Stimulated activated CD4-positive, alpha-beta T cell treated with anti-CD3 and anti-CD28 coated beads, Interleukin-15, amount 100 ng/mL, for 48 hours (primary cell): ENCODE measurements around the gene CDH4.

Experiments
- DNase-seq, 2 donors: peaks; one replicate each; pipeline ENCODE4 v3.0.0-alpha.2; 2020; ENCODE audit warnings: low read depth in 2 of 2

Gene CDH4

DNA sequence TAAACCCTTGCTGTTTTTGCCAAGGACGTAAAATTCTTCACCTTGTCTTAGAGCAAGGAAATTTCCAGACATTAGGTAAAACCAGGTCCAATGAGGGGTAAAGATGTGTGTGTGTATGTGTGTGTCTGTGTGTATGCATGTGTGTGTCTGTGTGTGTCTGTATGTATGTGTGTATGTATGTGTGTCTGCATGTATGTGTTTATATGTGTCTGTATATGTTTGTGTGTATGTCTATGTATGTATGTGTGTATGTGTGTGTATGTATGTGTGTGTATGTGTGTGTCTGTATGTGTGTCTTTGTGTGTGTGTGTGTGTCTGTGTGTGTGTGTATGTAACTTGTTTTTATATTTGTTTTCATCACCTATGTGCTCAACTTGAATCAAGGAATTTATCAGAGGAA, 439.9 kb downstream of the CDH4 start:
- no peak for DNase-seq

GRCh38 chr20:61692479-61692878, 440.4 kb downstream of the CDH4 start:
- DNase-seq = no peak

DNA sequence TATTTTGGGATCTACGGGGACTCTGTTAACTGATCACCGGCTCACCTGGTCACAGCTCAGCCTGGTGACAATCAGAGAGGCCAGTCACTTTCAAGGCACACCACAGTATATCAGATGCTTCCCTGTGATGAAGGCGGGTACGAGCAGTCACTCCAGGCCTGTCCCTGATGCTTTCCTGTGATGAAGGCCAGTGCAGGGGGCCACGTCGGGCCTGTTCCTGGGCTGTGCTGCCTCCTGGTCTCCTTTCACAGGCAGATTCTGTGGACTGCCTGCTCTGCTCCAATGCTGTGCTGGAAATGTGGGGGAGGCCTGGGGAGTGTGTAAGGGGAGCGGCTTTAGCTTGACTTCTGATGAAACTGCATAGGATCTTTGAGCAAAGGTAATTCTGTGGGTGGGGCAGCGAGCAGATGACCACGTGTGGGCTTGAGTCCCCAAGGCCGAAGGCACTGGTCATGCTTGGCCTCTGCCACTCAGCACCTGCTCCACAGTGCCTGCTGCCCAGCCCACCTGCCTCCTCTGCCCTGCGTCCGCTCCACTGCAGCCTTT, 441.1 kb downstream of the CDH4 start:
- DNase-seq = no peak

- DNase-seq = no peak
These were observed 442.6 kb downstream of the CDH4 start for GRCh38 chr20:61694682-61695081.

GRCh38 chr20:61695741-61696140, 443.7 kb downstream of the CDH4 start:
- DNase-seq = no peak

DNA sequence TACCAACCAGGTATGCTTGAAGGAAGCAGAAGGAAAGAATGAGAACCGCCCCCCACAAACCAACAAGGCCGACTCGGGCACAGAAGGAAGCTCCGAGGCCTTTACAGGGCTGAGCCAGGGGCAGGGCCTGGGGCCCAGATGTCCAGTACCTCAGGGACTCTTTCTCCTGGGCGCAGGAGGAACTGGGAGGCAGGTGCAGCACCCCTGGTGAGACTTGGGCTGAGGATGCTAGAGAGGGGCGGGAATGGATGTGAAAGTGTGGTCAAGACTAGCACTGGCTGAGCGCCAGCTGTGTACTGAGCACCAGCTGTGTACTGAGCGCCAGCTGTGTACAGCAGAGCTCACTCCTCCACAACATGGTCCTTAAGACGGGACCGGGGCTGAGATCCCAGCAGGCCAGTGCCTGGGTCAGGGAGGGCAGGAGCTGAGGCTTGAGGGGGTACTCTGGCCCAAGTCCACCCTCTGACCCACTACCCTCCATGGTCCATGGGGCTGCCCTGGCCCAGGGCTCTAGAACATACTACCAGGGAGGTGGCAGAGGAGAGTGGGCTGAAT, 444.2 kb downstream of the CDH4 start:
- DNase-seq = no peak

DNA sequence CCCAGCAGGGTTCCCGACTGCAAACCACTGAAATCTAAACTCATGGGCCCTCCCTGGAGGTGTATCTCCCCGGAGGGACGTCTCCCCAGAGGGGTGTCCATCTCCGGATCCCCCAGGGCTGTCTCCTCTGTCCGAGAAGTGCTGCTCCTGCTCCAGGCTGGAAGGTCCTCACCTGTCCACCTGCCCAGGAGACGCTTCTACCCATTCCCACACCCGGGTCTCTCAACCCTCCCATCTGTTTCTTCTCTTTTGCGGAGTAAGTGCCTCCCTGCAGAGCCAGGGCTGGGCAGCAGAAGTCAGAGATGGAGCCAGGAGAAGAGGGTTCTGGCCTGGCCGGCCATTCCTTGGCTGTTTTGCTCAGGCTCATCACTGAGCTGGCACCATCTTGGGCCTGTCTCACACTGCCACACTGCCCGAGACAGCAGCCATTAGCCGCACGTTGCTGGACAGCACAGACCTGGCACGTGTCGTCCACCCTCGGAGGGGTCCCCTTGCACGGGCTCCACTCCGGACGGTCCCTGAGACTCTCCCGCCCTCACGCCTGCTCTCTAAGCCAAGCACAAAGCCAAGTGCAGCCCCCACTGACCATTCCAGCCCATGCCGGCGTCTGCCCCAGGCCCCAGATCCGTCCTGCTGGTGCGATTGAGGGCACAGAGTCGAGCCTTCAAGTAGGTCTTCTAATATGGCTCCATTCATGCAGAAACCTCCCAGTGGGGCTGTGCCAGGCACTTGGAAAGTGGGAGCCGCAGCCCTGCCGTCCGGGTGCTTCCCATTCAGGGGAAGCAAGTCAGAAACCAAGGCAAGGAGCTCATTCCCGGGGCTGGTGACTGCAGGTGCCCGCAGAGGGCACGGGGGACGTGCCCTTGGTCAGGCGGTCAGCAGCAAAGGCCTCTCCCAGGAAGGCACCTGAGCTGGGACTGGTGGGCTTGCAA, 445.9 kb downstream of the CDH4 start:
- DNase-seq = no peak

DNA sequence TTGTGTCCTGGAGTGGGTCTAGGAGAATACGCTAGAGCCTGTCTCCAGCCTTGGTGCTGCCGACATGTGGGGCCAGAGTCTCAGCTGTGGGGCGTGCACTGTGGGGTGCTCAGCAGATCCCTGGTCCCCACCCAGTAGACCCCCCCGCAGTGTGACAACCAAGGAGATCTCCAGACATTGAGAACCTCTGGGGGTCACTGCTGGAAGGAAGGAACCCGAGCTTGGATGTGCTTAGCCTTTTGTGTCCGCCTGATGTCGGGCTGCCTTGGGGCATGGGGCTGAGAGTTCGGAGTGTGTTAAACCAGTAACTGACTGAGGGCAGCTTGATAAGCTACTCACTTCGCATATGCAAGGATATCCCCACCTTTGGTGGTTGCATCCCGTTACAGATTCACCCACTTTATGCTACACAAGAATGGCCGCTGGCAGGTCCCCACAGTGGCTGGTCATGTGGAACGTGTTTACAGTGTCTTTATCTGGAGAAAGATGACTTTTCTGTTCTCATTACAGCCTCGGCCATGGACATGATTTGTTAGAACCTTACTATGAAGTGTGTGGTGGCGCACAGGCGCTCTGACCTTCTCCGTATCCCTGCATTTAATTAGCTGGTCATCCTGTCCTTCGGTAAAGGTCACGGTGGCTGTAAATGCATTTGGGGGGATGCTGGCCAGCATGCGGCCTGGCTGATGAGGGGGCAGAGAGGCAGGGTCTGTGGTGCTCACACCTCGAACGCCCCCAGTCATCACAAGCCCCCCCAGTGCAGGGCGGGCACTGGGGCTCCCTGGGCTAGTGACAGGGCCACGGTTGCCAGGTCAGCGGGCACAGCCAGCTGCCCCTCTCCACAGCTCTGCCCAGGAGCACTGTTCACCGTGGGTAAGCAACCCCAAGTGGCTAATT, 446.8 kb downstream of the CDH4 start:
- DNase-seq = no peak

DNA sequence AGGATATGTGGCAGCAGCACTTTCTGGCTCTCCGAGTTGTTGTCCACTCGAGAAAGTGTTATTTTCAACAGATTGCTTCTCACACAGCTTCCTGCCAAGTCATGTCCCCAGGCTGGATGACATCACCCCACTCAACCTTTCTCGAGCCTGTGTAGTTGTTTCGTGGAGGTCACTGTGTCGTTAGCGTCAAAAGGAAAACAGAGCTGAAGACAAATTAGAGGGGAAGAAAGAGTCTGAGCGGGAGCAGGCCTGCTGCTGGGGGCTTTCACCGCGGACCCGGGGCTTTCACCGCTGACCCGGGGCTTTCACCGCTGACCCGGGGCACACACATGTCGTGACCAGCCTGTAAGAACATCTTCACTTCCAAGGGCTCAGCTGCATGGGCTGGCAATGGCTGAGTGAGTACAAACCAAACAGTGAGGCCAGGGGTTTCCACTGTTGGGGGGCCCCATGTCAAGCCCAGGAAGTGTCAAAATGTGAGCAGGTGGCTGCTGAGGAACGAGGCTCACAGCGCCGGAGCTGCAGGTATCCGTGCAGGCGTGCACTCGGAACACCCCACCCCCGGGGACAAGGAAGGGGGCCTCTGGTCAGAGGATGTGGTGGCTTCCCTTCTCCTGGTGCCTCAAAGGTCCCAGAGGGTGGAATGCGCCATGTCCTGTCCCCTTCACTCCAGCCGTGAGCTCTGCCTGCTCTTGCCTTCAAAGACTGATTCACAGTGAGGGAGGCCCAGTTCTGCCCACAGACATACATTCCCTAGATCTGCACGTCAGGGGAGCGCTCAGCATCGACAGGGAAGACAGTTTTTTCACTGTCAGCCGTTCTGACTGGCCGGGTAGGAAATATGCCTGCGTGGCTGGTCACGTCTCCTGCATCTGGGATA, 447.7 kb downstream of the CDH4 start:
- DNase-seq = no peak

- DNase-seq = no peak
These were observed 448.6 kb downstream of the CDH4 start for GRCh38 chr20:61700595-61701140.

- no peak for DNase-seq
These were observed 449.3 kb downstream of the CDH4 start for GRCh38 chr20:61701401-61701800.

GRCh38 chr20:61701802-61702201, 449.7 kb downstream of the CDH4 start:
- DNase-seq = no peak

- DNase-seq = no peak
These were observed 450.2 kb downstream of the CDH4 start for GRCh38 chr20:61702246-61702645.

DNA sequence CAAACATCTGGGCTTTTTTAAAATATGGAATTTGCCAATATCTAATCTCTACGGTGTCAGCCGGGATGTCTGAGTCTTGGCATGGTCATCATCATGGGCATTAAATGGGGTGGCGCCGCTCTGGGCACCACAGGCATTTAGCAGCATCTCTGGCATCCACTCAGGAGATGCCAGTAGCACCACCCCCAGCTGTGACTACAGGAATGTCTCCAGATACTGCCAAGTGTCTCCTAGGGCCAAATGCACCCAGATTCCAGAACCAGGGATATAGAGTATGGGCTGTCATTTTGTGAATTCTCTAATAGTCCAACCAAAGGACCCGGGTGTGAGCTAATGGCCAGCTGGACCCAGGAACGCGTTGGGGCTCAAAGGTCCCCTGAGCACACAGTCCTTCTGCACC, 452.6 kb downstream of the CDH4 start:
- DNase-seq = no peak

DNA sequence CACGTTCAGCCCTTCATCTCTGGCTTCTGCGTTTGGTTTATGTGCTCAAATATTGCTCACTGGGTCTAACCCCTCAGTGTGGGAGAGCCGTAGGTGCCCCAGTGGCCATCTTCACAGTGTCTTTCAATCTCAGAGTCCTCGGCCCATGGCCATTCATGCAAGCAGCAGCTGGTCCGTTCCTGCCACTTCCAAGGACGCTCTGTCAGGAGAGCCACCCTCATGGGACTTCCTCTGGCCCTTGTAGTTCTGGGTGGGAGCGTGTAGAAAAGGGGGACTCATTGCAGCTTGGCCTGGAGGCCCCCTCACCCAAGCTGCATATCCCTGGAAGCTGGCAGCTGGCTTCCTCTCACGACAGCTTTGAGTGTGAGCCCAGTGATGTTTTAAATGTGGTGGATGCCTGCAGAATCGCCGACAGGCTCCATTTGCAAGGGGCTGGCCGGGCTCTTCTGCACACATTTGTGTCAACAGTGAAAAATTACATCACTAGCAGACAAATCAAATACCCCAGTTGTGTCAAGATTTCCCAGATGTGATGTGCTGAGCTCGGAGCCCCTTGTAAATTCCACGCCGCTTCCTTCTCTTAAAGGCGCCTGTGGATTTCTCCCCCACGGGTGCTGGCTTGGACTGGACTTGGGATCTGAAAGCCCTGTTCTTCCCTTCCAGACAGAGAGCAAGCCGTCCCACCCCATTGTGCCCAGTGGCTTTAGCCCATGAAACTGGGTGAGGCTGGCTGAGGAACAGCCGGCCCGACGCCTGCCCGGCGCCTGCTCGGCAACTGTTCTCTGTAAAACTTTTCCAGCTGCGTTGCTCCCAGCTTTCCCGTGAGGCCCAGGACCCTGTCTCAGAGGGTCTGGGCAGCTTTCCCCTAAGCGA, 453.6 kb downstream of the CDH4 start:
- no peak for DNase-seq

DNA sequence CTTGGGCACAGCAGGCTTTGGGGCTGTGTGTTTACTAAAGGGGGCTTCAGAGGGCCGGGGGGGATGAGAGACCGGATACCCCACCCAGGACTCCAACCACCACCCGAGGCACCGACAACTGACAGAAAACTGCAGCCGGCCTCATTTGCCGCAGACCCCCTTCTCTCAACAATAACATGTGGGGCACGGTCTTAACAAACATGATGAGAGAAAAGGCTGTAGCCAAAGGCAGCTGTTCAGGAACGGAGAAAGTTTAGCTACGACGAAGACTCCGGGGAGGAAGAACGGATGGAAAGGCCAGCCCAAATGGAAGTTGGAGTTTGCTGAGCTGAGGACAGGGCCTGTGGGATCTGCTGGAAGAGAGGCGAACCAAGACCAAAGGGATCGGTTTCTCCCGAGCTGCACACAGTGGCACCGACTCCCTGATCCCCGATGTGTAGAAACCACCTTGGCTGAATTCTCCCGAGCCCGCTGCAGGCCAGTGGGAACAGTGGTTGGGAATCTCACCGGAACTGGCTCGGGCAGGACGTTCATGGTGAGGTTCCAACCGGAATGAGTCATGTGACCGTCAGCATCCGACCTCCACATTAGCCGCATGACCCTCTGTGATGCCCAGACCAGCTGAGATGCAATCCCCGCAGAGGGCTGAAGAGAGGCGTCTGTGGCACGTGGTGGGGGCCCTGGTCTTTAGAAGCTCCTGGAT, 454.3 kb downstream of the CDH4 start:
- no peak for DNase-seq

DNA sequence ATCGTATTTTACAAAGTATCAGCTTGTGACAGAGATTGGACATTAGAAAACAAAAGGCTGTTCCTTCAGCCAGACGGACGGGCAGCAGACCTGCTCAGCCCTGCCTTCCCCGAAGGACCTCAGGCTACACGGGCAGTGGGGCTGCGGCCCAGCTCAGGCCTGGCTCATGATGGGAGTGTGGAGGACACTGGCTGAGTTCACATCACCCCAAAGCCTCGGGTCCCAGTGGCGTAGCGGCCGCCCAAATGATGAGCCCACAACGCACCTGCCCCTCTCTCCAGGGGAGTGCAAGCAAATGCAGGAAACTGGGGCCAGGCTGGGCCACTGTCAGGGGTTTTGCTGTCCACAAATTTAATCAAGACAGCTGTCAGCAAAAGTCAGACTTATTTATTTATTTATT, 456.8 kb downstream of the CDH4 start:
- DNase-seq = no peak

DNA sequence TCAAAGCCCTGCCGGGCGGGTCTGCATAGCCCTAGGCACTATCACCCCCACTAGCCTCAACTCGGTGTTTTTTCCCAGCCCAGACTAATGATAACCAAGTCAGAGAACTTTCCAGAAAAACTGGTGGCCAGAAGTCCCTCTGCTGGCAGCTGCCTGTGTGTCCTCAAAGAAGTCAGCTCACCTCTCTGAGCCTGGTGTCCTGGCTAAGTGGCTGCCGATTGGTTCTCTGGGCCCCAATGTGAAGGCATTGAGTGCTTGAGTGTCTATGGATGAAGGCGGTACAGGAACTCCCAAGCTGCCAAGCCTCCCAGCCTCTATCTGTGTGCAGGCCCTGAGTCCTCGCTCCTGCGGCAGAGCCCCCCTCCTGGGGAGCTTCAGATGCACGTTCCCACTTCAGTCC, 458.0 kb downstream of the CDH4 start:
- no peak for DNase-seq

DNA sequence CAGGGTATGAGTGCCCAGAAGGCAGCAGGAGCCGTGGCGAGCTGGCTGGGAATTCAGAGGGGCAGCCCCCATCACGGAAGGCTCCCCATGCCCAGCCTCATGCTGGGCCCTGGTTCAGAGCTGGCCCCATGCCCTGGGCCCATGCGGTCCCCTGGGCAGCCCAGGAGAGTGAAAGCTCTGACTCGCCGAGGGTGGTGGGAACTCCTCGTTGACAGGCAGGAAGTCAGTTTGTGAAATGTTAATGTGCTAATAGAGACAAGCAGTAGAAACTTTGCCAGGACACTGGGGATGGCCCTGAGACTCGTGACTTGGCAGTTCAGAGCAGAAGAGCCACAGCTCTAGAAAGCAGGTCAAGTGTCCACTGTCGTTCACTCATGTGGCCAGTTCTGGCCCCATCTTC, 460.6 kb downstream of the CDH4 start:
- no peak for DNase-seq
